Epidermal melanocyte (primary cell): Measurements from ENCODE around the gene PIGB.
"Not testable (repeated sequence)": the region's sequence is repeated elsewhere in the genome, so short reads cannot be mapped to it uniquely, and the experiment has no call there.

Source experiments
- DNase-seq: peaks from one replicate; pipeline ENCODE4 v3.0.0; 2011; ENCODE audit warnings: low spot score; ENCODE audit not compliant: insufficient read length

Gene PIGB

GRCh38 chr15:55318588-55319494 lies at the start of gene PIGB, which contains the start of gene PIGBOS1:
Gene PIGB (plus strand): TSS chr15:55319222. CDS start chr15:55319251, 29 bp downstream.
Gene PIGBOS1 (minus strand): TSS chr15:55319123. CDS start chr15:55317792, 1,331 bp downstream.
- DNase-seq, result peak; percentile 64

GRCh38 chr15:55270291-55270690 lies 48.7 kb upstream of the PIGB start:
- DNase-seq, result no peak

- DNase-seq, result no peak
Measured at GRCh38 chr15:55276324-55276723, 42.7 kb upstream of the PIGB start.

- no peak for DNase-seq
Measured at GRCh38 chr15:55277116-55277564, 41.9 kb upstream of the PIGB start.

- DNase-seq, result no peak
Measured at GRCh38 chr15:55277715-55278114, 41.3 kb upstream of the PIGB start.

- DNase-seq, result no peak
Measured at GRCh38 chr15:55279100-55279745, 39.8 kb upstream of the PIGB start.

- no peak for DNase-seq
Measured at GRCh38 chr15:55279746-55280351, 39.2 kb upstream of the PIGB start.

GRCh38 chr15:55280589-55280988 lies 38.4 kb upstream of the PIGB start:
- not testable (repeated sequence) for DNase-seq

- no peak for DNase-seq
Measured at GRCh38 chr15:55281517-55282228, 37.3 kb upstream of the PIGB start.

GRCh38 chr15:55282284-55282833 lies 36.7 kb upstream of the PIGB start:
- no peak for DNase-seq

GRCh38 chr15:55283379-55284147 lies 35.5 kb upstream of the PIGB start:
- DNase-seq, result no peak

- no peak for DNase-seq
Measured at GRCh38 chr15:55284426-55284825, 34.6 kb upstream of the PIGB start.

- DNase-seq, result not testable (repeated sequence)
Measured at GRCh38 chr15:55286442-55287189, 32.4 kb upstream of the PIGB start.

- DNase-seq, result no peak
Measured at GRCh38 chr15:55288006-55288717, 30.9 kb upstream of the PIGB start.

- no peak for DNase-seq
Measured at GRCh38 chr15:55289011-55289745, 29.8 kb upstream of the PIGB start.

GRCh38 chr15:55289746-55290527 lies 29.1 kb upstream of the PIGB start, which contains the start of gene RAB27A:
Gene RAB27A (minus strand): TSS chr15:55289813. CDS start chr15:55234934, 54,879 bp downstream.
- DNase-seq, result peak; percentile 32

GRCh38 chr15:55290528-55291057 lies 28.4 kb upstream of the PIGB start:
- peak; percentile 68 for DNase-seq
